Endothelial cell (in vitro differentiated cells): ENCODE results near the gene HMBS. TPM values are rescaled to one million over a fixed set of nuclear protein-coding genes. Genes with fewer than 3 reads are reported as not detected.
A peak's percentile ranks its signal among the peaks of the same experiment; 100 is the strongest.
"Not testable (repeated sequence)": the region's sequence is repeated elsewhere in the genome, so short reads cannot be mapped to it uniquely, and the experiment has no call there.

ENCODE experiments used
- DNase-seq: peaks from one replicate; pipeline ENCODE4 v3.0.0; 2021; ENCODE audit warnings: low spot score
- H3K27ac Mint-ChIP-seq: one replicate; pipeline ENCODE4 v1.8.0; 2021; ENCODE audit warnings: mixed read lengths, inconsistent platforms; ENCODE audit not compliant: unreplicated experiment
- H3K27me3 Mint-ChIP-seq: one replicate; pipeline ENCODE4 v1.8.0; 2021; ENCODE audit warnings: mild to moderate bottlenecking, moderate library complexity, mixed read lengths, inconsistent platforms; ENCODE audit not compliant: unreplicated experiment
- H3K36me3 Mint-ChIP-seq: one replicate; pipeline ENCODE4 v1.8.0; 2021; ENCODE audit warnings: mild to moderate bottlenecking, low read depth, mixed read lengths, inconsistent platforms; ENCODE audit not compliant: unreplicated experiment
- H3K4me1 Mint-ChIP-seq: one replicate; pipeline ENCODE4 v1.8.0; 2021; ENCODE audit warnings: mild to moderate bottlenecking, mixed read lengths, inconsistent platforms; ENCODE audit not compliant: unreplicated experiment
- H3K4me3 Mint-ChIP-seq: one replicate; pipeline ENCODE4 v1.8.0; 2021; ENCODE audit warnings: mild to moderate bottlenecking, mixed read lengths, inconsistent platforms; ENCODE audit not compliant: unreplicated experiment
- H3K9me3 Mint-ChIP-seq: one replicate; pipeline ENCODE4 v1.8.0; 2021; ENCODE audit warnings: mixed read lengths, inconsistent platforms; ENCODE audit not compliant: unreplicated experiment
- CTCF ChIP-seq: fragments of 200-600 bp; sonication (generic); IDR thresholded peaks from one replicate; pipeline ENCODE4 v1.5.0; 2021; ENCODE audit warnings: antibody characterized with exemption; ENCODE audit not compliant: unreplicated experiment
- total RNA-seq: library from RNA; stranded (reverse); fragmentation: NEBNext Ultra II Directional; extraction: Animal tissue kit (Norgen Biotek cat#: 25700); gene quantifications from one replicate; pipeline ENCODE4 v1.2.1, GENCODE V29; 2021; ENCODE audit not compliant: unreplicated experiment

Gene HMBS
- total RNA-seq, 1 donor from 2014 or later, result 13.6 TPM

GRCh38 chr11:119057000-119057769, 27.5 kb upstream of the HMBS start, which contains the start of gene HYOU1:
Gene HYOU1, minus strand, starts transcription at chr11:119057205. Its CDS starts 1,045 bp downstream, at chr11:119056160.
- H3K4me1 Mint-ChIP-seq, result peaks cover 17% of the 10 kb centered on the region
- peaks cover 33% of the 10 kb centered on the region for H3K36me3 Mint-ChIP-seq
- H3K27ac Mint-ChIP-seq, result peak within 1 kb of the TSS; percentile 95
- no peaks in the 10 kb centered on the region for H3K9me3 Mint-ChIP-seq
- TF ChIP-seq CTCF, result no peak
- peaks cover 6% of the 10 kb centered on the region for H3K27me3 Mint-ChIP-seq
- H3K4me3 Mint-ChIP-seq, result peak within 1 kb of the TSS; percentile 97
- DNase-seq, result peak; percentile 99

GRCh38 chr11:119059128-119059527, 25.6 kb upstream of the HMBS start:
- H3K9me3 Mint-ChIP-seq, H3K27ac Mint-ChIP-seq, H3K4me3 Mint-ChIP-seq, DNase-seq, H3K27me3 Mint-ChIP-seq: not testable (repeated sequence)
- peaks cover 15% of the 10 kb centered on the region for H3K36me3 Mint-ChIP-seq
- peaks cover 19% of the 10 kb centered on the region for H3K4me1 Mint-ChIP-seq

- Mint-ChIP-seq H3K27me3 (peaks cover 2% of the 10 kb centered on the region), H3K9me3 (no peaks in the 10 kb centered on the region), H3K4me1 (peaks cover 11% of the 10 kb centered on the region), H3K27ac (no peak overlapping the region), H3K36me3 (peaks cover 3% of the 10 kb centered on the region), H3K4me3 (no peak overlapping the region)
- DNase-seq, result no peak
- TF ChIP-seq CTCF, result no peak
Observed at GRCh38 chr11:119061256-119061655, 23.4 kb upstream of the HMBS start.

- DNase-seq, result no peak
- peaks cover 8% of the 10 kb centered on the region for H3K27me3 Mint-ChIP-seq
- H3K36me3 Mint-ChIP-seq, result peaks cover 3% of the 10 kb centered on the region
- TF ChIP-seq CTCF, result no peak
- H3K4me1 Mint-ChIP-seq, result peaks cover 18% of the 10 kb centered on the region
- H3K27ac Mint-ChIP-seq, result no peak overlapping the region
- no peaks in the 10 kb centered on the region for H3K9me3 Mint-ChIP-seq
- H3K4me3 Mint-ChIP-seq, result no peak overlapping the region
Observed at GRCh38 chr11:119062779-119063178, 21.9 kb upstream of the HMBS start.

- Mint-ChIP-seq H3K36me3 (peaks cover 5% of the 10 kb centered on the region), H3K27ac (no peak overlapping the region), H3K4me3 (no peak overlapping the region), H3K9me3 (no peaks in the 10 kb centered on the region), H3K27me3 (peaks cover 7% of the 10 kb centered on the region), H3K4me1 (peaks cover 14% of the 10 kb centered on the region)
- TF ChIP-seq CTCF, result no peak
- no peak for DNase-seq
Observed at GRCh38 chr11:119065369-119065768, 19.3 kb upstream of the HMBS start.
